ENCODE results near the gene FAM200C.

DNA sequence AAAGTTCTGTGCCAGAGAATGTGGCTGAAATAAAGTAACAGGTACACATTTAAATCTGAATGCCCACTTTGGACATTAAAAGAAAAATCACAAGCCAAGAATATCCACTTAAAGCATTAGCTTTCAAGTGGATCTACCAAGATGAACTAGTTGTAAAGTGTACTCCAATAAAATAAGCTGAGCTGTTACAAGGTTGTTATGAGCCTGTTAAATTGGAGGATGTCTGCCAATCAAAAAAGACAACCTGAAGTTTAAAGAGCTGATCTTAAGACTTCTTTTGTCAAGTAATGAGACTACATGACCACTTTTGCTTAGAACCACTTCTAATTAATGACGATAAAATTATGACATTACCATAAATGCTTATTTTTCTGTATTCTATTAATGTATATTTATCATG, 2.4 kb downstream of the FAM200C start:
- TF ChIP-seq KLF16 (CRISPR knock-in tag; IDR thresholded peaks at IDR 0.05) = no peak
- TF ChIP-seq HOXD1 (CRISPR knock-in tag; IDR thresholded peaks at IDR 0.05) = no peak
- TF ChIP-seq, protein P1, sequence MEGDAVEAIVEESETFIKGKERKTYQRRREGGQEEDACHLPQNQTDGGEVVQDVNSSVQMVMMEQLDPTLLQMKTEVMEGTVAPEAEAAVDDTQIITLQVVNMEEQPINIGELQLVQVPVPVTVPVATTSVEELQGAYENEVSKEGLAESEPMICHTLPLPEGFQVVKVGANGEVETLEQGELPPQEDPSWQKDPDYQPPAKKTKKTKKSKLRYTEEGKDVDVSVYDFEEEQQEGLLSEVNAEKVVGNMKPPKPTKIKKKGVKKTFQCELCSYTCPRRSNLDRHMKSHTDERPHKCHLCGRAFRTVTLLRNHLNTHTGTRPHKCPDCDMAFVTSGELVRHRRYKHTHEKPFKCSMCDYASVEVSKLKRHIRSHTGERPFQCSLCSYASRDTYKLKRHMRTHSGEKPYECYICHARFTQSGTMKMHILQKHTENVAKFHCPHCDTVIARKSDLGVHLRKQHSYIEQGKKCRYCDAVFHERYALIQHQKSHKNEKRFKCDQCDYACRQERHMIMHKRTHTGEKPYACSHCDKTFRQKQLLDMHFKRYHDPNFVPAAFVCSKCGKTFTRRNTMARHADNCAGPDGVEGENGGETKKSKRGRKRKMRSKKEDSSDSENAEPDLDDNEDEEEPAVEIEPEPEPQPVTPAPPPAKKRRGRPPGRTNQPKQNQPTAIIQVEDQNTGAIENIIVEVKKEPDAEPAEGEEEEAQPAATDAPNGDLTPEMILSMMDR (CRISPR knock-in tag; IDR thresholded peaks at IDR 0.05) = no peak
- TF ChIP-seq TCF7L2 (IDR thresholded peaks at IDR 0.05; ENCODE audit: low read depth, low read length) = no peak

Measured in HepG2 (cell line).